ENCODE results near the gene MED27.

DNA sequence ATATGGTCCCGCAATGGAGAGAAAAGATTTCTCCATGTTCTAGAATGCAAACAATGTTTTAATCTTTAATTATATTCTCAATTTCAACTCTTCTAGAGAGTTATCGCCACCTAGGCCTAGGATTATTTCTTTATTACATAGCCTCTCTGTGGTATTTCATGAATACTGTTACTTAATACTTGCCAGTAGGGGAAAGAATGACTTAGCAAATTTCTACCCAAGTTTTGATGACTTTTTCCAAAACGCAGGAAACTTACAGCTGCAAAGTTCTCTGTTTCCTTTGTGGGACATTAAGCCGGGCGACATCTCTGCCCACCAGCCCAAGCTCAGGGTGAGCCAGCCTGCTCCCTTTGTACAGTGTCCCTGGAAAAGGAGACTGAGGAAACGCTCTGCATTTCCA, 73.8 kb downstream of the MED27 start:
- TF ChIP-seq EZH2 (IDR thresholded peaks at IDR 0.05; ENCODE audit: low read depth, low read length, severe bottlenecking), result no peak
- no peak for TF ChIP-seq CREB1 (IDR thresholded peaks at IDR 0.05)
- TF ChIP-seq POLR2A (IDR thresholded peaks at IDR 0.05; ENCODE audit: control extremely low read depth in 1 of 2, low read depth in 2 of 2, low read length in 2 of 2), result no peak
- TF ChIP-seq TAF1 (IDR thresholded peaks at IDR 0.05; ENCODE audit: low read depth, low read length), result no peak
- TF ChIP-seq EP300 (IDR thresholded peaks at IDR 0.05; ENCODE audit: borderline replicate concordance in 1 of 2, low read depth in 2 of 2, low read length in 2 of 2), result no peak
- TF ChIP-seq, protein P1, sequence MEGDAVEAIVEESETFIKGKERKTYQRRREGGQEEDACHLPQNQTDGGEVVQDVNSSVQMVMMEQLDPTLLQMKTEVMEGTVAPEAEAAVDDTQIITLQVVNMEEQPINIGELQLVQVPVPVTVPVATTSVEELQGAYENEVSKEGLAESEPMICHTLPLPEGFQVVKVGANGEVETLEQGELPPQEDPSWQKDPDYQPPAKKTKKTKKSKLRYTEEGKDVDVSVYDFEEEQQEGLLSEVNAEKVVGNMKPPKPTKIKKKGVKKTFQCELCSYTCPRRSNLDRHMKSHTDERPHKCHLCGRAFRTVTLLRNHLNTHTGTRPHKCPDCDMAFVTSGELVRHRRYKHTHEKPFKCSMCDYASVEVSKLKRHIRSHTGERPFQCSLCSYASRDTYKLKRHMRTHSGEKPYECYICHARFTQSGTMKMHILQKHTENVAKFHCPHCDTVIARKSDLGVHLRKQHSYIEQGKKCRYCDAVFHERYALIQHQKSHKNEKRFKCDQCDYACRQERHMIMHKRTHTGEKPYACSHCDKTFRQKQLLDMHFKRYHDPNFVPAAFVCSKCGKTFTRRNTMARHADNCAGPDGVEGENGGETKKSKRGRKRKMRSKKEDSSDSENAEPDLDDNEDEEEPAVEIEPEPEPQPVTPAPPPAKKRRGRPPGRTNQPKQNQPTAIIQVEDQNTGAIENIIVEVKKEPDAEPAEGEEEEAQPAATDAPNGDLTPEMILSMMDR (IDR thresholded peaks at IDR 0.05; ENCODE audit: control extremely low read depth in 1 of 3, insufficient read depth in 1 of 3, low read depth in 1 of 3, low read length in 3 of 3), result no peak
- no peak for TF ChIP-seq MAFK (IDR thresholded peaks at IDR 0.05; ENCODE audit: low read depth, low read length)
- TF ChIP-seq RAD21 (IDR thresholded peaks at IDR 0.05 in 1 of 2, conservative IDR thresholded peaks at IDR 0.05 in 1 of 2; ENCODE audit: low read depth in 2 of 2, low read length in 2 of 2), result no peak
- TF ChIP-seq SAP30 (IDR thresholded peaks at IDR 0.05; ENCODE audit: insufficient read depth, insufficient replicate concordance, low read length), result no peak
- TF ChIP-seq SP1 (IDR thresholded peaks at IDR 0.05; ENCODE audit: low read depth, low read length), result no peak
- TF ChIP-seq ASH2L (IDR thresholded peaks at IDR 0.05; ENCODE audit: low read length), result no peak
- no peak for TF ChIP-seq BCL11A (IDR thresholded peaks at IDR 0.05; ENCODE audit: low read depth in 2 of 2, low read length in 2 of 2)
- no peak for TF ChIP-seq RFX5 (IDR thresholded peaks at IDR 0.05; ENCODE audit: borderline replicate concordance, low read depth, low read length)
- no peak for TF ChIP-seq EGR1 (IDR thresholded peaks at IDR 0.05; ENCODE audit: borderline replicate concordance, low read depth, low read length)
